ENCODE results near the gene SLC9A6.

DNA sequence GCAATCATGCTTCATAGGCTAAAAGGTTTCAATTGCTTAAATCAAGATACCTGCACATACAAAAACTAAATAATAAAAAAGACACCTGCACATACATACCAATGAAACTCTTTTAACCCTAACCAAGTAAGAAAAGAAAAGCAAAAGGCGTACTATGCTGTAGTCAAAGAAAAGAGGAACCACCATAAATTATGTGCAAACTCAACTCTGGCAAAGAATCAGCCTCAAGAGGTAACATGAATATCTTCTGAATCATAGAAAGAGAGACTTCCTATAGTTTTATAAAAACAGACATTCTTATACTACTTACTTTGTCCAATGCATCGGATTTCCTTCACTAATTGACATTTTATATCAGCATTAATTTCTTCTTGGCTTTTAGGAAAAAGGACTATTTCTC, 40.7 kb upstream of the SLC9A6 start:
- no peak for TF ChIP-seq POLR2A (IDR thresholded peaks at IDR 0.05; ENCODE audit: low read depth, low read length)
- TF ChIP-seq POLR2AphosphoS5 (IDR thresholded peaks at IDR 0.05; ENCODE audit: low read depth, low read length) = no peak
- no peak for TF ChIP-seq TAF1 (IDR thresholded peaks at IDR 0.05; ENCODE audit: low read depth, low read length)

All from GM12891 (cell line).